B cell (primary cell): Measurements from ENCODE around the gene SUMO2. TPM values are rescaled to one million over a fixed set of nuclear protein-coding genes. Genes with fewer than 3 reads are reported as not detected.

Experiments used
- ATAC-seq: fragments of 200-7000 bp; cut with Tn5 transposase; one replicate; pipeline ENCODE4 v1.10.0; 2021; ENCODE audit warnings: low read depth, mild to moderate bottlenecking, moderate number of reproducible peaks, moderate library complexity
- CTCF ChIA-PET: fragments of 350-600 bp; sonication (Branson Sonifier 250); formaldehyde crosslinking; loops from one replicate; lab custom pipeline; 2021; ENCODE audit warnings: antibody characterized with exemption, inconsistent platforms; lab: Charles Lee
- POLR2A ChIA-PET: fragments of 350-600 bp; sonication (Branson Sonifier 250); formaldehyde crosslinking; loops from one replicate; lab custom pipeline; 2021; ENCODE audit warnings: antibody characterized with exemption; lab: Charles Lee
- DNase-seq: peaks from one replicate; pipeline ENCODE4 v3.0.0; 2013
- H2AFZ ChIP-seq: 2 replicates; pipeline ENCODE4 v1.6.1; 2012; ENCODE audit warnings: mild to moderate bottlenecking, low read depth, low read length; ENCODE audit not compliant: insufficient read depth, poor library complexity, severe bottlenecking
- H3K27ac ChIP-seq, 2 donors: 1 replicate in 1 of 2; 2 replicates in 1 of 2; pipeline ENCODE4 v1.5.1; 2012 to 2013; ENCODE audit warnings: low read length in 2 of 2, mild to moderate bottlenecking in 2 of 2, moderate library complexity in 1 of 2
- H3K27me3 ChIP-seq, 4 experiments: fragments of 200-600 bp in 1 of 4; sonication (generic) in 1 of 4; replicated peaks in 1 of 4; 1 replicate in 2 of 4; 2 replicates in 2 of 4; pipeline versions ENCODE4 v1.6.1 to v1.7.0; 2013 to 2016; ENCODE audit warnings: low read length in 3 of 4, mild to moderate bottlenecking in 2 of 4, mixed read lengths in 1 of 4, moderate library complexity in 1 of 4; ENCODE audit not compliant: insufficient read depth in 4 of 4, control insufficient read depth in 3 of 4; ENCODE audit errors: control extremely low read depth in 1 of 4
- H3K36me3 ChIP-seq, 2 experiments: replicated peaks in 1 of 2; 1 replicate in 1 of 2; 2 replicates in 1 of 2; pipeline versions ENCODE4 v1.6.1 to v1.7.1; 2013; ENCODE audit warnings: low read length in 1 of 2; ENCODE audit not compliant: insufficient read depth in 2 of 2, control insufficient read depth in 1 of 2; ENCODE audit errors: control extremely low read depth in 1 of 2, extremely low read depth in 1 of 2
- H3K4me1 ChIP-seq, 2 donors: fragments of 200-600 bp in 1 of 2; sonication (generic) in 1 of 2; 1 replicate in 1 of 2; 2 replicates in 1 of 2; pipeline versions ENCODE4 v1.5.1 to v1.6.1; 2013 to 2017; ENCODE audit warnings: low read length in 2 of 2; ENCODE audit not compliant: control insufficient read depth in 2 of 2, insufficient read depth in 2 of 2
- H3K4me2 ChIP-seq: replicated peaks from 2 replicates; pipeline ENCODE3; 2012; ENCODE audit warnings: mild to moderate bottlenecking, low read depth, low read length; ENCODE audit not compliant: poor library complexity, severe bottlenecking
- H3K4me3 ChIP-seq, 5 experiments: fragments of 200-600 bp in 1 of 5; sonication (generic) in 1 of 5; 1 replicate in 3 of 5; 2 replicates in 2 of 5; pipeline versions ENCODE4 v1.5.1 to v1.7.0; 2011 to 2016; ENCODE audit warnings: low read length in 4 of 5, mild to moderate bottlenecking in 4 of 5, low read depth in 2 of 5, control low read depth in 1 of 5, moderate library complexity in 1 of 5; ENCODE audit not compliant: insufficient read depth in 1 of 5; ENCODE audit errors: control extremely low read depth in 1 of 5, extremely low read depth in 1 of 5
- H3K79me2 ChIP-seq: fragments of 200-600 bp; sonication (generic); one replicate; pipeline ENCODE4 v1.6.0; 2016; ENCODE audit warnings: low read length; ENCODE audit not compliant: control insufficient read depth, insufficient read depth
- H3K9ac ChIP-seq: fragments of 200-600 bp; sonication (generic); 2 replicates; pipeline ENCODE4 v1.6.1; 2017; ENCODE audit warnings: mild to moderate bottlenecking, low read length, moderate library complexity
- H3K9me3 ChIP-seq, 3 donors: one replicate each; pipeline versions ENCODE4 v1.6.1 to v1.7.1; 2013; ENCODE audit warnings: low read length in 2 of 3; ENCODE audit not compliant: control insufficient read depth in 2 of 3, insufficient read depth in 1 of 3; ENCODE audit errors: control extremely low read depth in 1 of 3
- H4K20me1 ChIP-seq: 2 replicates; pipeline ENCODE4 v1.6.0; 2012; ENCODE audit warnings: mild to moderate bottlenecking, low read length; ENCODE audit not compliant: insufficient read depth, control insufficient read depth, poor library complexity, severe bottlenecking
- H3K27ac Mint-ChIP-seq: one replicate; pipeline ENCODE4 v1.8.0; 2021; ENCODE audit warnings: mixed read lengths
- H3K27me3 Mint-ChIP-seq: one replicate; pipeline ENCODE4 v1.8.0; 2021; ENCODE audit warnings: mixed read lengths
- H3K4me1 Mint-ChIP-seq: one replicate; pipeline ENCODE4 v1.8.0; 2021; ENCODE audit warnings: mixed read lengths
- H3K4me3 Mint-ChIP-seq: one replicate; pipeline ENCODE4 v1.8.0; 2021; ENCODE audit warnings: mixed read lengths
- H3K9me3 Mint-ChIP-seq: one replicate; pipeline ENCODE4 v1.8.0; 2022; ENCODE audit warnings: mixed read lengths; ENCODE audit not compliant: insufficient read depth
- EZH2 ChIP-seq: IDR thresholded peaks from 2 replicates; pipeline ENCODE4 v1.6.1; 2012; ENCODE audit warnings: borderline replicate concordance, low read depth, mild to moderate bottlenecking, moderate library complexity, low read length; ENCODE audit not compliant: insufficient read depth, poor library complexity, severe bottlenecking
- WGBS: methylation state at CpG from one replicate; pipeline ENCODE4 v1.1.5; 2013; ENCODE audit warnings: missing lambda C conversion rate; ENCODE audit not compliant: insufficient coverage; 5-methylcytosine and 5-hydroxymethylcytosine counted together
- intact Hi-C: fragments of 100-400 bp; cut with micrococcal nuclease; formaldehyde crosslinking; loops from one replicate; pipeline ENCODE4 v1.10.0; 2022
- polyA plus RNA-seq: library from polyadenylated mRNA; depleted of rRNA; stranded (reverse); fragments of >200 nt; gene quantifications from 2 replicates; pipeline ENCODE4 v1.2.3, GENCODE V29; 2012
- total RNA-seq, 2 donors: library from RNA; stranded (reverse); fragments of 120-200 nt in 1 of 2; gene quantifications; 1 replicate in 1 of 2; 2 replicates in 1 of 2; pipeline versions ENCODE4 v1.2.3 to v1.2.4, GENCODE V29; 2013 to 2022
- TF ChIP-seq, protein P1 (sequence below): fragments of 200-600 bp; IDR thresholded peaks from one replicate; pipeline ENCODE4 v1.8.0; 2022; ENCODE audit warnings: antibody characterized with exemption, mild to moderate bottlenecking

The SUMO2 gene
- total and polyA plus RNA-seq, 2 donors (not counting 1 experiment from before 2014, with no cell fraction given) = 35.1 to 229 TPM

DNA sequence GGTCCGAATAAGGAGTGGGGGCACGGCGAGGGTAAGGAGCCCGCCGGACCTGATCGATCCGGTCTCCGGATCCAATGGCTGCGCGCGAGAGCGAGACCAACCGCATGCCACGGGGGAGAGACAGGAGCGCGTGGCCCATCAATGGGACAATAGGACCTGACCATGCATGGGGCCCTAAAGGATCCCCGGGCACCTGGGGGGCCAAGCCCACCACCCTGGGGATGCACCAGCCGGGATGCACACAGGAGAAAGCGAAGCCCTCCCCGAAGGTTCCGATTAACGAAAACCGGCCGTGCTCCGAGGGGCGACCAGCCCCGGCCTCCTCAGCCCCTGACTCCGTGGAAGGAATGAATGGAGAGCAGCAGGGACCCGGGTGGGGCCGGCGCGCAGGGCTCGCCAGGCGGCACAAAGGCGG, 29.0 kb downstream of the SUMO2 start:
- peak overlapping the region; percentile 99 for H3K4me2 ChIP-seq
- peak overlapping the region; percentile 80 for H3K9ac ChIP-seq
- H3K36me3 ChIP-seq = no peaks in the 10 kb centered on the region
- ATAC-seq (no peak), DNase-seq (no peak)
- WGBS = under 1% methylated on average over 35 of the region's 35 CpGs
- peak overlapping the region; percentile 69 to 83 (median 74) for H3K4me3 ChIP-seq
- TF ChIP-seq EZH2 = no peak
- TF ChIP-seq, protein P1, sequence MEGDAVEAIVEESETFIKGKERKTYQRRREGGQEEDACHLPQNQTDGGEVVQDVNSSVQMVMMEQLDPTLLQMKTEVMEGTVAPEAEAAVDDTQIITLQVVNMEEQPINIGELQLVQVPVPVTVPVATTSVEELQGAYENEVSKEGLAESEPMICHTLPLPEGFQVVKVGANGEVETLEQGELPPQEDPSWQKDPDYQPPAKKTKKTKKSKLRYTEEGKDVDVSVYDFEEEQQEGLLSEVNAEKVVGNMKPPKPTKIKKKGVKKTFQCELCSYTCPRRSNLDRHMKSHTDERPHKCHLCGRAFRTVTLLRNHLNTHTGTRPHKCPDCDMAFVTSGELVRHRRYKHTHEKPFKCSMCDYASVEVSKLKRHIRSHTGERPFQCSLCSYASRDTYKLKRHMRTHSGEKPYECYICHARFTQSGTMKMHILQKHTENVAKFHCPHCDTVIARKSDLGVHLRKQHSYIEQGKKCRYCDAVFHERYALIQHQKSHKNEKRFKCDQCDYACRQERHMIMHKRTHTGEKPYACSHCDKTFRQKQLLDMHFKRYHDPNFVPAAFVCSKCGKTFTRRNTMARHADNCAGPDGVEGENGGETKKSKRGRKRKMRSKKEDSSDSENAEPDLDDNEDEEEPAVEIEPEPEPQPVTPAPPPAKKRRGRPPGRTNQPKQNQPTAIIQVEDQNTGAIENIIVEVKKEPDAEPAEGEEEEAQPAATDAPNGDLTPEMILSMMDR = no peak
- peaks cover 41% of the 10 kb centered on the region for H3K79me2 ChIP-seq
- intact Hi-C loops = loop anchor here (1.0 to 2.0 kb wide), 6 partner anchors 18 to 107 kb away; partner anchors contain the start of genes ARMC7, ATP5PD, KCTD2 and NT5C
- no peaks in the 10 kb centered on the region for H3K27me3 ChIP-seq
- peak overlapping the region in 1 of 2 donors; percentile 65 for H3K27ac ChIP-seq
- H3K9me3 Mint-ChIP-seq = no peaks in the 10 kb centered on the region
- ChIA-PET CTCF (interaction anchor here (1.5 kb wide), 2 partner anchors 22 to 39 kb away, joined by 5 to 14 read pairs; partner anchors contain the start of gene NT5C), POLR2A (interaction anchor here (0.6 to 1.5 kb wide), 2 partner anchors 40 to 131 kb away, joined by 3 to 4 read pairs; no protein-coding TSS in a partner anchor)
- peak overlapping the region; percentile 75 for H2AFZ ChIP-seq
- H3K4me3 Mint-ChIP-seq = peak overlapping the region; percentile 95
- peaks cover 15 to 27% of the 10 kb centered on the region in 2 donors for H3K4me1 ChIP-seq
- no peaks in the 10 kb centered on the region for H3K9me3 ChIP-seq
- peak overlapping the region; percentile 75 for H3K27ac Mint-ChIP-seq
- H3K27me3 Mint-ChIP-seq = no peaks in the 10 kb centered on the region
- peaks cover 8% of the 10 kb centered on the region for H4K20me1 ChIP-seq
- peaks cover 30% of the 10 kb centered on the region for H3K4me1 Mint-ChIP-seq
